ENCODE data around the gene PTPRG.

GRCh38 chr3:61701011-61701410 lies 139.6 kb downstream of the PTPRG start:
- TF ChIP-seq CTCF (conservative IDR thresholded peaks at IDR 0.05; ENCODE audit: low read length) = no peak
- TF ChIP-seq EZH2phosphoT487 (IDR thresholded peaks at IDR 0.05; ENCODE audit: borderline replicate concordance, low read depth, low read length) = no peak
